DMS 273 treated with DMSO at 0.1 percent for 48 hours (cell line): ENCODE data around the gene COL9A3.
"Not testable (repeated sequence)": the region's sequence is repeated elsewhere in the genome, so short reads cannot be mapped to it uniquely, and the experiment has no call there.

Source experiments
- DNase-seq: peaks from one replicate; lab custom pipeline; 2025; lab: John Stamatoyannopoulos, UW

Gene COL9A3

GRCh38 chr20:62856931-62857619, 40.2 kb downstream of the COL9A3 start:
- no peak for DNase-seq

- no peak for DNase-seq
Measured at GRCh38 chr20:62858058-62858830, 41.4 kb downstream of the COL9A3 start.

GRCh38 chr20:62859721-62860120, 42.9 kb downstream of the COL9A3 start:
- DNase-seq: no peak

- DNase-seq: peak; percentile 10
Measured at GRCh38 chr20:62860391-62860923, 43.6 kb downstream of the COL9A3 start.

GRCh38 chr20:62860924-62861691, 44.3 kb downstream of the COL9A3 start:
- no peak for DNase-seq

- peak; percentile 36 for DNase-seq
Measured at GRCh38 chr20:62861726-62862336, 45.0 kb downstream of the COL9A3 start, which contains the start of gene TCFL5. TSS of gene TCFL5 (minus strand) at chr20:62861822. CDS start at chr20:62861670, 152 bp downstream.

GRCh38 chr20:62864207-62864606, 47.4 kb downstream of the COL9A3 start:
- DNase-seq: no peak

GRCh38 chr20:62872184-62872847, 55.5 kb downstream of the COL9A3 start:
- no peak for DNase-seq

- no peak for DNase-seq
Measured at GRCh38 chr20:62872862-62873261, 56.0 kb downstream of the COL9A3 start.

GRCh38 chr20:62873280-62873679, 56.4 kb downstream of the COL9A3 start:
- no peak for DNase-seq

GRCh38 chr20:62873681-62874031, 56.8 kb downstream of the COL9A3 start:
- not testable (repeated sequence) for DNase-seq

- no peak for DNase-seq
Measured at GRCh38 chr20:62874964-62875344, 58.1 kb downstream of the COL9A3 start.

- DNase-seq: peak; percentile 72
Measured at GRCh38 chr20:62875419-62876361, 58.8 kb downstream of the COL9A3 start.

GRCh38 chr20:62876501-62876901, 59.7 kb downstream of the COL9A3 start:
- DNase-seq: no peak

GRCh38 chr20:62876902-62877816, 60.3 kb downstream of the COL9A3 start:
- DNase-seq: no peak

GRCh38 chr20:62878244-62879038, 61.6 kb downstream of the COL9A3 start:
- DNase-seq: no peak

- no peak for DNase-seq
Measured at GRCh38 chr20:62879275-62880146, 62.7 kb downstream of the COL9A3 start.
